OCI-M2 (cell line): Measurements from ENCODE around the gene APLF.
A peak's percentile ranks its signal among the peaks of the same experiment; 100 is the strongest.
"Not testable (repeated sequence)": the region's sequence is repeated elsewhere in the genome, so short reads cannot be mapped to it uniquely, and the experiment has no call there.

Experiments
- DNase-seq: peaks from one replicate; lab custom pipeline; 2025; ENCODE audit not compliant: unreplicated experiment; lab: John Stamatoyannopoulos, UW

Gene APLF

GRCh38 chr2:68441179-68441993, 26.0 kb upstream of the APLF start:
- peak; percentile 56 for DNase-seq

GRCh38 chr2:68441994-68442322, 25.4 kb upstream of the APLF start:
- DNase-seq = no peak

GRCh38 chr2:68446425-68446824, 21.0 kb upstream of the APLF start:
- not testable (repeated sequence) for DNase-seq

- DNase-seq = no peak
Observed at GRCh38 chr2:68447118-68447517, 20.3 kb upstream of the APLF start.

- no peak for DNase-seq
Observed at GRCh38 chr2:68448671-68449653, 18.4 kb upstream of the APLF start.

GRCh38 chr2:68452158-68452900, 15.1 kb upstream of the APLF start:
- DNase-seq = no peak

- DNase-seq = no peak
Observed at GRCh38 chr2:68453761-68454360, 13.5 kb upstream of the APLF start.

GRCh38 chr2:68454719-68455118, 12.7 kb upstream of the APLF start:
- DNase-seq = no peak

GRCh38 chr2:68456198-68456597, 11.2 kb upstream of the APLF start:
- DNase-seq = no peak

- no peak for DNase-seq
Observed at GRCh38 chr2:68458981-68459380, 8.4 kb upstream of the APLF start.

GRCh38 chr2:68463287-68463877, 4.0 kb upstream of the APLF start:
- DNase-seq = no peak

- no peak for DNase-seq
Observed at GRCh38 chr2:68464651-68465050, 2.7 kb upstream of the APLF start.

GRCh38 chr2:68465081-68465916, 2.1 kb upstream of the APLF start:
- DNase-seq = no peak

GRCh38 chr2:68466361-68466777, 1.0 kb upstream of the APLF start:
- DNase-seq = no peak

- no peak for DNase-seq
Observed at GRCh38 chr2:68466778-68467076, 658 bp upstream of the APLF start.

GRCh38 chr2:68468801-68469200, 1.4 kb downstream of the APLF start:
- DNase-seq = no peak

- no peak for DNase-seq
Observed at GRCh38 chr2:68469935-68470334, 2.5 kb downstream of the APLF start.

GRCh38 chr2:68471385-68471784, 4.0 kb downstream of the APLF start:
- DNase-seq = no peak

GRCh38 chr2:68472796-68473414, 5.5 kb downstream of the APLF start:
- no peak for DNase-seq
